ENCODE data around the gene SLX4IP. TPM values are rescaled to one million over a fixed set of nuclear protein-coding genes. Genes with fewer than 3 reads are reported as not detected.

The SLX4IP gene
- total RNA-seq, 4 donors from 2014 or later = 6.3 to 8.3 (median 7.4) TPM

- Histone ChIP-seq H3K9me3 (no peaks in the 10 kb centered on the region), H3K4me1 (peaks cover 15 to 22% of the 10 kb centered on the region in 2 donors), H3K27ac (peak overlapping the region in 2 of 3 donors; percentile 82 to 90), H3K4me3 (replicated peaks in 1 of 3) (peak overlapping the region; percentile 80 to 81 (median 81)), H3K36me3 (no peaks in the 10 kb centered on the region), H3K27me3 (no peaks in the 10 kb centered on the region)
- TF ChIP-seq CTCF (IDR thresholded peaks at IDR 0.05) (no peak), POLR2A (IDR thresholded peaks at IDR 0.05) (no peak)
- intact Hi-C loops (cut with DNase I) = loop anchor here (10.0 kb wide), 1 partner anchor 242 kb away; the partner anchor contains the start of gene JAG1
- DNase-seq = peak in 1 of 2 donors; percentile 9
- WGBS, 2 donors = 52 to 53% methylated on average over 28 to 30 of the region's 30 CpGs
These were observed 2.0 kb upstream of the SLX4IP start for GRCh38 chr20:10433014-10433622.

- DNase-seq = peak; percentile 88 to 91
- intact Hi-C loops (cut with DNase I) = loop anchor here (10.0 kb wide), 1 partner anchor 241 kb away; the partner anchor contains the start of gene JAG1
- Histone ChIP-seq H3K27me3 (no peaks in the 10 kb centered on the region), H3K27ac (peak within 1 kb of the TSS; percentile 82 to 94 (median 90)), H3K36me3 (no peaks in the 10 kb centered on the region), H3K4me3 (replicated peaks in 1 of 3) (peak within 1 kb of the TSS; percentile 80 to 81 (median 81)), H3K4me1 (peaks cover 15 to 22% of the 10 kb centered on the region in 2 donors), H3K9me3 (no peaks in the 10 kb centered on the region)
- WGBS, 2 donors = 0 to 1% methylated on average over 40 of the region's 73 CpGs
- TF ChIP-seq CTCF (IDR thresholded peaks at IDR 0.05) (no peak), POLR2A (IDR thresholded peaks at IDR 0.05) (peak in 1 of 2 donors; percentile 51)
These were observed 1.3 kb upstream of the SLX4IP start, which contains the start of gene MKKS for GRCh38 chr20:10433623-10434466. TSS of gene MKKS (minus strand) at chr20:10434222. CDS start at chr20:10413514, 20,708 bp downstream.

- Histone ChIP-seq H3K27me3 (no peaks in the 10 kb centered on the region), H3K4me1 (peaks cover 15 to 22% of the 10 kb centered on the region in 2 donors), H3K27ac (peak overlapping the region; percentile 82 to 94 (median 90)), H3K4me3 (replicated peaks in 1 of 3) (peak overlapping the region; percentile 80 to 81 (median 81)), H3K36me3 (no peaks in the 10 kb centered on the region), H3K9me3 (no peaks in the 10 kb centered on the region)
- TF ChIP-seq CTCF (IDR thresholded peaks at IDR 0.05) (no peak), POLR2A (IDR thresholded peaks at IDR 0.05) (peak; percentile 49 to 81)
- WGBS, 2 donors = 0 to 1% methylated on average over 17 of the region's 17 CpGs
- DNase-seq = peak; percentile 92 to 94
- intact Hi-C loops (cut with DNase I) = loop anchor here (10.0 kb wide), 1 partner anchor 240 kb away; the partner anchor contains the start of gene JAG1
These were observed 656 bp upstream of the SLX4IP start for GRCh38 chr20:10434467-10434831.

- Histone ChIP-seq H3K27me3 (no peaks in the 10 kb centered on the region), H3K36me3 (no peaks in the 10 kb centered on the region), H3K27ac (no peak overlapping the region), H3K4me3 (replicated peaks in 1 of 3) (no peak overlapping the region), H3K4me1 (peaks cover 15 to 22% of the 10 kb centered on the region in 2 donors), H3K9me3 (no peaks in the 10 kb centered on the region)
- 94 to 95% methylated on average over 20 of the region's 20 CpGs for WGBS, 2 donors
- intact Hi-C loops (cut with DNase I) = loop anchor here (10.0 kb wide), 1 partner anchor 239 kb away; the partner anchor contains the start of gene JAG1
- no peak for DNase-seq
- TF ChIP-seq CTCF (IDR thresholded peaks at IDR 0.05) (no peak), POLR2A (IDR thresholded peaks at IDR 0.05) (no peak)
These were observed 1.1 kb downstream of the SLX4IP start for GRCh38 chr20:10436053-10436699.
